Uterus (tissue), 4 donors: ENCODE results near the gene ATG16L2. TPM values are rescaled to one million over a fixed set of nuclear protein-coding genes. Genes with fewer than 3 reads are reported as not detected.

Experiments
- DNase-seq, 2 donors: peaks; one replicate each; pipeline ENCODE4 v3.0.0-alpha.2; 2019 to 2020
- H3K27ac ChIP-seq, 2 donors: fragments of 200-600 bp; sonication (generic); 1 replicate in 1 of 2; 2 replicates in 1 of 2; pipeline ENCODE4 v1.5.1; 2016 to 2018
- H3K27me3 ChIP-seq, 2 donors: fragments of 200-600 bp; sonication (generic); one replicate each; pipeline ENCODE4 v1.5.1; 2018 to 2019; ENCODE audit warnings: control low read depth in 1 of 2
- H3K36me3 ChIP-seq, 2 donors: fragments of 200-600 bp; sonication (generic); one replicate each; pipeline ENCODE4 v1.5.1; 2019; ENCODE audit warnings: control low read depth in 1 of 2
- H3K4me1 ChIP-seq, 2 donors: fragments of 200-600 bp; sonication (generic); one replicate each; pipeline ENCODE4 v1.5.1; 2018 to 2019; ENCODE audit warnings: control low read depth in 1 of 2
- H3K4me3 ChIP-seq, 2 donors: fragments of 200-600 bp; sonication (generic); 1 replicate in 1 of 2; 2 replicates in 1 of 2; pipeline ENCODE4 v1.5.1; 2018 to 2019; ENCODE audit warnings: mild to moderate bottlenecking in 1 of 2
- H3K9me3 ChIP-seq, 2 donors: fragments of 200-600 bp; sonication (generic); one replicate each; pipeline ENCODE4 v1.5.1; 2019; ENCODE audit warnings: control low read depth in 1 of 2
- CTCF ChIP-seq, 4 experiments: fragments of 200-600 bp in 2 of 4; fragments of 450-650 bp in 2 of 4; sonication (generic) in 2 of 4; IDR thresholded peaks; one replicate each; pipeline ENCODE4 v1.5.1; 2016 to 2019; ENCODE audit warnings: antibody characterized with exemption in 4 of 4, mild to moderate bottlenecking in 2 of 4, moderate library complexity in 1 of 4
- POLR2A ChIP-seq, 2 donors: fragments of 450-650 bp; IDR thresholded peaks; one replicate each; pipeline ENCODE4 v1.6.1; 2016; ENCODE audit warnings: antibody characterized with exemption in 2 of 2, mild to moderate bottlenecking in 1 of 2, moderate library complexity in 1 of 2
- intact Hi-C: fragments of 100-400 bp; cut with DNase I; formaldehyde crosslinking; loops from one replicate; pipeline ENCODE4 v1.15.1; 2023; ENCODE audit warnings: low total_unique reads
- total RNA-seq, 4 donors: library from RNA; depleted of rRNA in 3 of 4; stranded (reverse); fragments of >200 nt in 3 of 4; gene quantifications; one replicate each; pipeline versions ENCODE4 v1.1.0 to v1.2.4, GENCODE V29; 2014 to 2023
- donor health status: DM: yes; HTN: yes; CAD: no.

The ATG16L2 gene
- total RNA-seq, 4 donors from 2014 or later = 20.7 to 57.6 (median 32.3) TPM

- H3K4me3 ChIP-seq = no peak overlapping the region
- intact Hi-C loops = no loop called here
- no peak overlapping the region for H3K27ac ChIP-seq
- no peaks in the 10 kb centered on the region for H3K36me3 ChIP-seq
- no peak for TF ChIP-seq POLR2A (IDR thresholded peaks at IDR 0.05)
- TF ChIP-seq CTCF (IDR thresholded peaks at IDR 0.05) = no peak
- no peaks in the 10 kb centered on the region for H3K27me3 ChIP-seq
- DNase-seq = no peak
- no peaks in the 10 kb centered on the region for H3K4me1 ChIP-seq
- H3K9me3 ChIP-seq = no peaks in the 10 kb centered on the region
These were observed 30.9 kb upstream of the ATG16L2 start for GRCh38 chr11:72783144-72783905.

- no peaks in the 10 kb centered on the region for H3K9me3 ChIP-seq
- no peak overlapping the region for H3K27ac ChIP-seq
- no peak overlapping the region for H3K4me3 ChIP-seq
- intact Hi-C loops = loop anchor here (5.0 kb wide), 1 partner anchor 62 kb away; no protein-coding TSS in a partner anchor
- no peaks in the 10 kb centered on the region for H3K27me3 ChIP-seq
- H3K36me3 ChIP-seq = no peaks in the 10 kb centered on the region
- no peak for TF ChIP-seq CTCF (IDR thresholded peaks at IDR 0.05)
- TF ChIP-seq POLR2A (IDR thresholded peaks at IDR 0.05) = no peak
- no peak for DNase-seq
- H3K4me1 ChIP-seq = peaks cover 0 to 3% of the 10 kb centered on the region in 2 donors
These were observed 29.5 kb upstream of the ATG16L2 start for GRCh38 chr11:72784662-72785061.

- H3K9me3 ChIP-seq = no peaks in the 10 kb centered on the region
- TF ChIP-seq CTCF (IDR thresholded peaks at IDR 0.05) (no peak), POLR2A (IDR thresholded peaks at IDR 0.05) (no peak)
- intact Hi-C loops = loop anchor here (5.0 kb wide), 1 partner anchor 64 kb away; no protein-coding TSS in a partner anchor
- no peaks in the 10 kb centered on the region for H3K36me3 ChIP-seq
- H3K27me3 ChIP-seq = no peaks in the 10 kb centered on the region
- no peak overlapping the region for H3K27ac ChIP-seq
- no peak for DNase-seq
- H3K4me3 ChIP-seq = no peak overlapping the region
- peaks cover 0 to 3% of the 10 kb centered on the region in 2 donors for H3K4me1 ChIP-seq
These were observed 27.7 kb upstream of the ATG16L2 start for GRCh38 chr11:72786305-72787215.

- Histone ChIP-seq H3K9me3 (no peaks in the 10 kb centered on the region), H3K4me3 (no peak overlapping the region), H3K36me3 (no peaks in the 10 kb centered on the region), H3K27ac (no peak overlapping the region), H3K27me3 (no peaks in the 10 kb centered on the region), H3K4me1 (peaks cover 0 to 3% of the 10 kb centered on the region in 2 donors)
- DNase-seq = no peak
- intact Hi-C loops = loop anchor here (5.0 kb wide), 1 partner anchor 65 kb away; no protein-coding TSS in a partner anchor
- TF ChIP-seq CTCF (IDR thresholded peaks at IDR 0.05) = no peak
- no peak for TF ChIP-seq POLR2A (IDR thresholded peaks at IDR 0.05)
These were observed 26.8 kb upstream of the ATG16L2 start for GRCh38 chr11:72787216-72788104.
